SK-N-SH treated with all-trans-retinoic acid at 6 μM for 48 hours (cell line): ENCODE results near the gene ZNF785.

Experiments
- ATAC-seq: fragments of 200-7000 bp; cut with Tn5 transposase; 3 replicates; pipeline ENCODE4 v1.9.1; 2020; ENCODE audit warnings: mild to moderate bottlenecking, moderate library complexity
- ARNTL ChIP-seq: fragments of 450-650 bp; formaldehyde crosslinking; IDR thresholded peaks from 2 replicates; pipeline ENCODE4 v1.5.0; 2020; ENCODE audit warnings: low read depth, mild to moderate bottlenecking, moderate library complexity, borderline replicate concordance
- BACH2 ChIP-seq: fragments of 250-450 bp; sonication (Bioruptor Pico); IDR thresholded peaks from 2 replicates; pipeline ENCODE4 v1.9.0; 2021; ENCODE audit warnings: mild to moderate bottlenecking, borderline replicate concordance
- CREB5 ChIP-seq: fragments of 250-450 bp; sonication (Bioruptor Pico); IDR thresholded peaks from 2 replicates; pipeline ENCODE4 v1.5.1; 2020; ENCODE audit warnings: low read depth, mild to moderate bottlenecking, moderate library complexity
- CSDC2 ChIP-seq: fragments of 250-450 bp; sonication (Bioruptor Pico); IDR thresholded peaks from 2 replicates; pipeline ENCODE4 v1.5.0; 2020; ENCODE audit warnings: mild to moderate bottlenecking, moderate library complexity
- CSRNP3 ChIP-seq: fragments of 250-450 bp; sonication (Bioruptor Pico); IDR thresholded peaks from 2 replicates; pipeline ENCODE4 v1.5.1; 2021; ENCODE audit warnings: mild to moderate bottlenecking, moderate library complexity
- ESRRG ChIP-seq: fragments of 250-450 bp; sonication (Bioruptor Pico); IDR thresholded peaks from 2 replicates; pipeline ENCODE4 v1.6.1; 2021; ENCODE audit warnings: mild to moderate bottlenecking
- GLIS3 ChIP-seq: fragments of 250-450 bp; sonication (Bioruptor Pico); IDR thresholded peaks from 2 replicates; pipeline ENCODE4 v1.5.0; 2020; ENCODE audit warnings: mild to moderate bottlenecking, moderate library complexity
- ISL1 ChIP-seq: fragments of 250-450 bp; sonication (Bioruptor Pico); IDR thresholded peaks from 2 replicates; pipeline ENCODE4 v2.1.2; 2022; ENCODE audit warnings: mild to moderate bottlenecking, moderate library complexity
- OSR1 ChIP-seq: fragments of 250-450 bp; sonication (Bioruptor Pico); IDR thresholded peaks from 2 replicates; pipeline ENCODE4 v1.8.0; 2022; ENCODE audit warnings: moderate library complexity, mild to moderate bottlenecking, inconsistent platforms
- PATZ1 ChIP-seq: fragments of 250-450 bp; sonication (Bioruptor Pico); IDR thresholded peaks from 2 replicates; pipeline ENCODE4 v1.8.0; 2020; ENCODE audit warnings: mild to moderate bottlenecking, moderate library complexity, borderline replicate concordance
- POU6F1 ChIP-seq: fragments of 250-450 bp; sonication (Bioruptor Pico); IDR thresholded peaks from 2 replicates; pipeline ENCODE4 v1.8.0; 2021; ENCODE audit warnings: low read depth, mild to moderate bottlenecking, moderate library complexity, borderline replicate concordance
- PPARA ChIP-seq: fragments of 250-450 bp; sonication (Bioruptor Pico); IDR thresholded peaks from 2 replicates; pipeline ENCODE4 v1.5.0; 2020; ENCODE audit warnings: mild to moderate bottlenecking, borderline replicate concordance
- RARB ChIP-seq: fragments of 250-450 bp; sonication (Bioruptor Pico); IDR thresholded peaks from 2 replicates; pipeline ENCODE4 v1.8.0; 2021; ENCODE audit warnings: mild to moderate bottlenecking, moderate library complexity
- SNAI2 ChIP-seq: fragments of 250-450 bp; sonication (Bioruptor Pico); IDR thresholded peaks from 2 replicates; pipeline ENCODE4 v1.5.0; 2020; ENCODE audit warnings: mild to moderate bottlenecking, moderate library complexity
- TCF4 ChIP-seq: fragments of 250-450 bp; sonication (Bioruptor Pico); IDR thresholded peaks from 2 replicates; pipeline ENCODE4 v1.8.0; 2021; ENCODE audit warnings: mild to moderate bottlenecking, moderate library complexity, borderline replicate concordance
- TSHZ2 ChIP-seq: fragments of 250-450 bp; sonication (Bioruptor Pico); IDR thresholded peaks from 2 replicates; pipeline ENCODE4 v1.5.0; 2020; ENCODE audit warnings: mild to moderate bottlenecking, moderate library complexity
- ZC3H10 ChIP-seq: fragments of 250-450 bp; sonication (Bioruptor Pico); IDR thresholded peaks from 2 replicates; pipeline ENCODE4 v1.5.1; 2021; ENCODE audit warnings: mild to moderate bottlenecking, moderate library complexity
- ZFP3 ChIP-seq: fragments of 250-450 bp; sonication (Bioruptor Pico); IDR thresholded peaks from 2 replicates; pipeline ENCODE4 v1.5.0; 2020; ENCODE audit warnings: mild to moderate bottlenecking, moderate library complexity
- ZFP30 ChIP-seq: fragments of 450-650 bp; formaldehyde crosslinking; IDR thresholded peaks from 2 replicates; pipeline ENCODE4 v1.5.0; 2022; ENCODE audit warnings: mild to moderate bottlenecking, moderate library complexity
- ZNF565 ChIP-seq: fragments of 450-650 bp; formaldehyde crosslinking; conservative IDR thresholded peaks from 2 replicates; pipeline ENCODE4 v1.5.0; 2020; ENCODE audit warnings: low read depth, mild to moderate bottlenecking, moderate library complexity
- ZNF70 ChIP-seq: fragments of 450-650 bp; formaldehyde crosslinking; IDR thresholded peaks from 2 replicates; pipeline ENCODE4 v1.5.0; 2020; ENCODE audit warnings: mild to moderate bottlenecking, moderate library complexity
- ZNF8 ChIP-seq: fragments of 450-650 bp; formaldehyde crosslinking; IDR thresholded peaks from 2 replicates; pipeline ENCODE4 v1.5.0; 2020; ENCODE audit warnings: mild to moderate bottlenecking, moderate library complexity

Gene ZNF785

GRCh38 chr16:30620169-30620568, 34.7 kb upstream of the ZNF785 start:
- TF ChIP-seq TCF4 (CRISPR knock-in tag) (no peak), ZFP30 (CRISPR knock-in tag) (no peak), SNAI2 (CRISPR knock-in tag) (no peak), PPARA (no peak), CSDC2 (CRISPR knock-in tag) (no peak), ESRRG (CRISPR knock-in tag) (no peak), TSHZ2 (CRISPR knock-in tag) (no peak), BACH2 (CRISPR knock-in tag) (no peak)
- TF ChIP-seq, all 23 proteins: peak for 0
- no peak for ATAC-seq

GRCh38 chr16:30619638-30620037, 34.1 kb upstream of the ZNF785 start:
- ATAC-seq, result no peak
- no peak for TF ChIP-seq ARNTL
- TF ChIP-seq ISL1 (CRISPR knock-in tag), result no peak
- no peak for TF ChIP-seq ZFP3 (CRISPR knock-in tag)
- TF ChIP-seq ZNF565 (CRISPR knock-in tag), result no peak
- TF ChIP-seq CSRNP3 (CRISPR knock-in tag), result no peak
- TF ChIP-seq RARB (CRISPR knock-in tag), result no peak
- TF ChIP-seq SNAI2 (CRISPR knock-in tag), result no peak
- TF ChIP-seq GLIS3 (CRISPR knock-in tag), result no peak
- no peak for TF ChIP-seq ZFP30 (CRISPR knock-in tag)
- no peak for TF ChIP-seq ESRRG (CRISPR knock-in tag)
- TF ChIP-seq CREB5, result no peak
- TF ChIP-seq ZNF8 (CRISPR knock-in tag), result no peak
- no peak for TF ChIP-seq PPARA
- no peak for TF ChIP-seq BACH2 (CRISPR knock-in tag)

GRCh38 chr16:30619202-30619601, 33.7 kb upstream of the ZNF785 start:
- TF ChIP-seq OSR1 (no peak), ZNF70 (CRISPR knock-in tag) (no peak), ZFP3 (CRISPR knock-in tag) (no peak), POU6F1 (CRISPR knock-in tag) (no peak), CREB5 (no peak), PATZ1 (no peak), CSRNP3 (CRISPR knock-in tag) (no peak), TCF4 (CRISPR knock-in tag) (no peak), ARNTL (no peak), ESRRG (CRISPR knock-in tag) (no peak), ZC3H10 (CRISPR knock-in tag) (no peak), BACH2 (CRISPR knock-in tag) (no peak), CSDC2 (CRISPR knock-in tag) (no peak), SNAI2 (CRISPR knock-in tag) (no peak), ZFP30 (CRISPR knock-in tag) (no peak)
- no peak for ATAC-seq
